Tongue (tissue), 2 donors: ENCODE data around the gene DMD. TPM values are rescaled to one million over a fixed set of nuclear protein-coding genes. Genes with fewer than 3 reads are reported as not detected.
"Not testable (repeated sequence)": the region's sequence is repeated elsewhere in the genome, so short reads cannot be mapped to it uniquely, and the experiment has no call there.

Experiments used
- DNase-seq: peaks from one replicate; pipeline ENCODE4 v3.0.0-alpha.2; 2015
- total RNA-seq: library from RNA; depleted of rRNA; stranded (reverse); fragments of >200 nt; gene quantifications from one replicate; pipeline ENCODE4 v1.2.3, GENCODE V29; 2014

DMD gene
- total RNA-seq, 1 donor from 2014 or later: 304 TPM

GRCh38 chrX:31590581-31591114, 1620.7 kb downstream of the DMD start:
- DNase-seq: no peak

- DNase-seq: no peak
These were observed 1621.8 kb downstream of the DMD start for GRCh38 chrX:31589503-31589902.

- no peak for DNase-seq
These were observed 1623.0 kb downstream of the DMD start for GRCh38 chrX:31588355-31588754.

- DNase-seq: not testable (repeated sequence)
These were observed 1627.5 kb downstream of the DMD start for GRCh38 chrX:31583892-31584291.

GRCh38 chrX:31580726-31581125, 1630.6 kb downstream of the DMD start:
- no peak for DNase-seq

GRCh38 chrX:31580227-31580626, 1631.1 kb downstream of the DMD start:
- no peak for DNase-seq

- DNase-seq: peak; percentile 1
These were observed 1639.0 kb downstream of the DMD start for GRCh38 chrX:31572360-31572759.

- no peak for DNase-seq
These were observed 1640.7 kb downstream of the DMD start for GRCh38 chrX:31570658-31571057.

GRCh38 chrX:31563792-31564191, 1647.6 kb downstream of the DMD start:
- DNase-seq: no peak

- DNase-seq: no peak
These were observed 1655.8 kb downstream of the DMD start for GRCh38 chrX:31555506-31555905.

GRCh38 chrX:31551913-31552312, 1659.4 kb downstream of the DMD start:
- DNase-seq: no peak

- DNase-seq: no peak
These were observed 1661.2 kb downstream of the DMD start for GRCh38 chrX:31550158-31550557.

GRCh38 chrX:31547816-31548215, 1663.5 kb downstream of the DMD start:
- DNase-seq: no peak

GRCh38 chrX:31547416-31547815, 1663.9 kb downstream of the DMD start:
- peak; percentile 47 for DNase-seq

- no peak for DNase-seq
These were observed 1665.2 kb downstream of the DMD start for GRCh38 chrX:31546126-31546525.

- no peak for DNase-seq
These were observed 1665.6 kb downstream of the DMD start for GRCh38 chrX:31545726-31546125.

- DNase-seq: no peak
These were observed 1666.2 kb downstream of the DMD start for GRCh38 chrX:31545191-31545590.

GRCh38 chrX:31543634-31544033, 1667.7 kb downstream of the DMD start:
- no peak for DNase-seq

GRCh38 chrX:31542566-31542965, 1668.8 kb downstream of the DMD start:
- no peak for DNase-seq

- DNase-seq: no peak
These were observed 1671.0 kb downstream of the DMD start for GRCh38 chrX:31540313-31540712.

- no peak for DNase-seq
These were observed 1683.8 kb downstream of the DMD start for GRCh38 chrX:31527455-31528126.

- DNase-seq: no peak
These were observed 1687.3 kb downstream of the DMD start for GRCh38 chrX:31523884-31524536.

GRCh38 chrX:31522760-31523159, 1688.6 kb downstream of the DMD start:
- no peak for DNase-seq

- peak; percentile 70 for DNase-seq
These were observed 1689.4 kb downstream of the DMD start for GRCh38 chrX:31521941-31522340.
